Cerebellar cortex (tissue), 1 donor: Measurements from ENCODE around the gene MINDY3.

Source experiments
- DNase-seq: peaks from one replicate; pipeline ENCODE4 v3.0.0-alpha.2; 2015; ENCODE audit warnings: low spot score

MINDY3 gene

GRCh38 chr10:15738270-15738925, 121.9 kb downstream of the MINDY3 start:
- no peak for DNase-seq

GRCh38 chr10:15737656-15738055, 122.7 kb downstream of the MINDY3 start:
- no peak for DNase-seq

- no peak for DNase-seq
Measured at GRCh38 chr10:15735763-15736162, 124.5 kb downstream of the MINDY3 start.

DNA sequence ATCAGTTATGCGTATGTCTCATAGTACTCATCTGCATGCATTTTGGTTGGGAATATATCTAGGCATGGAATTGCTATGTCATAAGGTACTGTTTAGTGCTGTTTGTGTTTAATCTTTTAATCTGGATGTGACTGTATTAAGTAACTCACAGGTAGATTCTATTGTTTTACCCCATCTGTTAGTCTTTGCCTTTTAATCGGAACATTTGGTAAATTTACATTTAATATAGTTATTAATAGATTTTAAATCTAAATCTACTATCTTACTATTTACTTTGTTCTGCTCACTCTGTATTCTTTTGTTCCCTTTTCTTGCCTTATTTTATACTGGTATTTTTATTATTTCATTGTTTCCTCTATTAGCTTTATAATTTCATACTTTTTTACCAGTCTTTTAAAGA, 130.0 kb downstream of the MINDY3 start:
- DNase-seq, result no peak

- no peak for DNase-seq
Measured at GRCh38 chr10:15729890-15730289, 130.4 kb downstream of the MINDY3 start.
